Gastroesophageal sphincter (tissue), 4 donors: ENCODE measurements around the gene NUP42. TPM values are rescaled to one million over a fixed set of nuclear protein-coding genes. Genes with fewer than 3 reads are reported as not detected.
"Not testable (repeated sequence)": the region's sequence is repeated elsewhere in the genome, so short reads cannot be mapped to it uniquely, and the experiment has no call there.

ENCODE experiments used
- ATAC-seq: fragments of 150-250 bp; one replicate; pipeline ENCODE4 v1.9.1; 2016; ENCODE audit warnings: mild to moderate bottlenecking, moderate library complexity
- H3K27ac ChIP-seq, 4 donors: fragments of 200-600 bp; sonication (generic) in 3 of 4; 1 replicate in 3 of 4; 2 replicates in 1 of 4; pipeline ENCODE4 v1.5.1; 2016 to 2019
- H3K27me3 ChIP-seq: fragments of 200-600 bp; sonication (generic); one replicate; pipeline ENCODE4 v1.5.1; 2019
- H3K36me3 ChIP-seq, 2 donors: fragments of 200-600 bp; sonication (generic); one replicate each; pipeline ENCODE4 v1.5.1; 2019; ENCODE audit warnings: control low read depth in 1 of 2
- H3K4me1 ChIP-seq, 3 donors: fragments of 200-600 bp; sonication (generic); 1 replicate in 2 of 3; 2 replicates in 1 of 3; pipeline ENCODE4 v1.5.1; 2016 to 2019; ENCODE audit warnings: control low read depth in 2 of 3
- H3K4me3 ChIP-seq, 2 donors: fragments of 200-600 bp; sonication (generic); one replicate each; pipeline ENCODE4 v1.5.1; 2019; ENCODE audit warnings: mild to moderate bottlenecking in 1 of 2, moderate library complexity in 1 of 2
- H3K9me3 ChIP-seq, 3 donors: fragments of 200-600 bp; sonication (generic); one replicate each; pipeline ENCODE4 v1.5.1; 2017 to 2019; ENCODE audit warnings: control low read depth in 2 of 3
- CTCF ChIP-seq, 4 experiments: fragments of 200-600 bp in 2 of 4; fragments of 450-650 bp in 2 of 4; sonication (generic) in 1 of 4; IDR thresholded peaks; one replicate each; pipeline ENCODE4 v1.5.1; 2017 to 2019; ENCODE audit warnings: antibody characterized with exemption in 4 of 4, mild to moderate bottlenecking in 2 of 4, moderate library complexity in 2 of 4
- EP300 ChIP-seq: sonication (generic); formaldehyde crosslinking; IDR thresholded peaks from one replicate; pipeline ENCODE4 v1.6.1; 2017; ENCODE audit warnings: antibody characterized with exemption, mild to moderate bottlenecking
- POLR2A ChIP-seq, 2 donors: fragments of 450-650 bp; IDR thresholded peaks; one replicate each; pipeline ENCODE4 v1.6.1; 2017; ENCODE audit warnings: antibody characterized with exemption in 2 of 2, mild to moderate bottlenecking in 2 of 2, moderate library complexity in 1 of 2
- POLR2AphosphoS5 ChIP-seq: sonication (generic); formaldehyde crosslinking; IDR thresholded peaks from one replicate; pipeline ENCODE4 v1.6.1; 2017; ENCODE audit warnings: antibody characterized with exemption
- WGBS, 2 donors: methylation state at CpG; one replicate each; pipeline ENCODE4 v1.1.5; 2018; ENCODE audit warnings: low coverage in 1 of 2; 5-methylcytosine and 5-hydroxymethylcytosine counted together
- total RNA-seq, 4 donors: library from RNA; depleted of rRNA; stranded (reverse); fragments of >200 nt; gene quantifications; one replicate each; pipeline ENCODE4 v1.1.0, GENCODE V29; 2016

The NUP42 gene
- total RNA-seq, 4 donors from 2014 or later = 27.7 to 32.7 (median 31.6) TPM

- no peak overlapping the region for H3K27ac ChIP-seq
- ATAC-seq = no peak
- H3K9me3 ChIP-seq = no peaks in the 10 kb centered on the region
- H3K4me1 ChIP-seq = no peaks in the 10 kb centered on the region
- peaks cover 3 to 80% of the 10 kb centered on the region in 2 donors for H3K36me3 ChIP-seq
- H3K4me3 ChIP-seq = no peak overlapping the region
- H3K27me3 ChIP-seq = no peaks in the 10 kb centered on the region
- 28 to 52% methylated on average over 5 of the region's 5 CpGs for WGBS, 2 donors
- TF ChIP-seq EP300 (no peak), POLR2AphosphoS5 (peak; percentile 23)
Measured at GRCh38 chr7:23196306-23196705, 14.5 kb downstream of the NUP42 start.

GRCh38 chr7:23197745-23198144 lies 15.9 kb downstream of the NUP42 start:
- peaks cover 3 to 80% of the 10 kb centered on the region in 2 donors for H3K36me3 ChIP-seq

GRCh38 chr7:23200331-23200730 lies 18.5 kb downstream of the NUP42 start:
- ATAC-seq = no peak
- H3K9me3 ChIP-seq = no peaks in the 10 kb centered on the region
- H3K27me3 ChIP-seq = no peaks in the 10 kb centered on the region
- 70 to 71% methylated on average over 2 of the region's 2 CpGs for WGBS, 2 donors
- no peak for TF ChIP-seq EP300
- TF ChIP-seq POLR2A (IDR thresholded peaks at IDR 0.05) = no peak
- no peak for TF ChIP-seq CTCF (IDR thresholded peaks at IDR 0.05)
- TF ChIP-seq POLR2AphosphoS5 = no peak
- no peaks in the 10 kb centered on the region for H3K4me1 ChIP-seq
- no peak overlapping the region for H3K4me3 ChIP-seq
- no peak overlapping the region for H3K27ac ChIP-seq
- peaks cover 3 to 61% of the 10 kb centered on the region in 2 donors for H3K36me3 ChIP-seq

More at GRCh38 chr7:23197745-23198144, 15.9 kb downstream of the NUP42 start:
- H3K27ac ChIP-seq, H3K4me1 ChIP-seq, H3K4me3 ChIP-seq, H3K27me3 ChIP-seq, H3K9me3 ChIP-seq, ATAC-seq: not testable (repeated sequence)
- WGBS, 2 donors = 85 to 100% methylated on average over 1 to 5 of the region's 5 CpGs

GRCh38 chr7:23204241-23204640 lies 22.4 kb downstream of the NUP42 start:
- Histone ChIP-seq H3K27me3 (peaks cover 10% of the 10 kb centered on the region), H3K9me3 (no peaks in the 10 kb centered on the region), H3K4me3 (no peak overlapping the region), H3K27ac (no peak overlapping the region), H3K36me3 (peaks cover 3 to 38% of the 10 kb centered on the region in 2 donors), H3K4me1 (peaks cover 0 to 7% (median 0%) of the 10 kb centered on the region in 3 donors)
- no peak for ATAC-seq
- WGBS, 2 donors = 68 to 100% methylated on average over 1 of the region's 1 CpG
- TF ChIP-seq POLR2A (IDR thresholded peaks at IDR 0.05) (no peak), EP300 (no peak), POLR2AphosphoS5 (no peak), CTCF (IDR thresholded peaks at IDR 0.05) (no peak)

- Histone ChIP-seq H3K9me3 (no peaks in the 10 kb centered on the region), H3K4me1 (peaks cover 0 to 7% (median 0%) of the 10 kb centered on the region in 3 donors), H3K27me3 (peaks cover 10% of the 10 kb centered on the region), H3K36me3 (peaks cover 0 to 25% of the 10 kb centered on the region in 2 donors), H3K4me3 (peak overlapping the region in 1 of 2 donors; percentile 43), H3K27ac (no peak overlapping the region)
- no peak for ATAC-seq
- TF ChIP-seq POLR2AphosphoS5 (no peak), EP300 (no peak), POLR2A (IDR thresholded peaks at IDR 0.05) (no peak), CTCF (IDR thresholded peaks at IDR 0.05) (no peak)
- WGBS, 2 donors = 85 to 86% methylated on average over 2 of the region's 2 CpGs
Measured at GRCh38 chr7:23205577-23205908, 23.7 kb downstream of the NUP42 start.

- no peaks in the 10 kb centered on the region for H3K9me3 ChIP-seq
- peaks cover 15% of the 10 kb centered on the region for H3K27me3 ChIP-seq
- peaks cover 0 to 7% (median 0%) of the 10 kb centered on the region in 3 donors for H3K4me1 ChIP-seq
- peak overlapping the region; percentile 25 to 43 for H3K4me3 ChIP-seq
- TF ChIP-seq POLR2A (IDR thresholded peaks at IDR 0.05) (no peak), CTCF (IDR thresholded peaks at IDR 0.05) (no peak), EP300 (no peak), POLR2AphosphoS5 (no peak)
- WGBS, 2 donors = 12 to 33% methylated on average over 2 to 14 of the region's 76 CpGs
- H3K27ac ChIP-seq = peak overlapping the region in 2 of 4 donors; percentile 30 to 47
- peak; percentile 67 for ATAC-seq
- H3K36me3 ChIP-seq = peaks cover 0 to 19% of the 10 kb centered on the region in 2 donors
Measured at GRCh38 chr7:23205909-23206767, 24.3 kb downstream of the NUP42 start.
